ENCODE data around the gene DUOX2.

DNA sequence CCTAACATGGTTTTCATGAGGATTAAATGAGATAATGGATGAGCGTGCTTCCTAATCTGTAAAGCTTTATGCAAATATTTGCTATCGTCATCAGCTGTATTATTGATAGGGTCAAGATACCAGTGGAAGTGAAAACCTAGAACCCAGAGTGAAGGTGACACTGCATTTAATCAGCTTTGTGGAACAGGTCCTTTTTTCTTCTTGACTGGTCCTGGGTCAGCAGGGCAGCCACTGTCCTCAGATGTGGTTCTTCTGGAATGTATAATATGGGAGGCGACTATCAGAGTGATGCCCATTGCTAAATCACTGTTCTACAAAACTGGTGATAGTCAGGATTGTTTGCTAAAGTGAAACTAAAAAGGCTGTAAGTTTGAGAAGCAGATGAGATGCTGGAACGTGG, 49.6 kb downstream of the DUOX2 start:
- TF ChIP-seq, protein P1, sequence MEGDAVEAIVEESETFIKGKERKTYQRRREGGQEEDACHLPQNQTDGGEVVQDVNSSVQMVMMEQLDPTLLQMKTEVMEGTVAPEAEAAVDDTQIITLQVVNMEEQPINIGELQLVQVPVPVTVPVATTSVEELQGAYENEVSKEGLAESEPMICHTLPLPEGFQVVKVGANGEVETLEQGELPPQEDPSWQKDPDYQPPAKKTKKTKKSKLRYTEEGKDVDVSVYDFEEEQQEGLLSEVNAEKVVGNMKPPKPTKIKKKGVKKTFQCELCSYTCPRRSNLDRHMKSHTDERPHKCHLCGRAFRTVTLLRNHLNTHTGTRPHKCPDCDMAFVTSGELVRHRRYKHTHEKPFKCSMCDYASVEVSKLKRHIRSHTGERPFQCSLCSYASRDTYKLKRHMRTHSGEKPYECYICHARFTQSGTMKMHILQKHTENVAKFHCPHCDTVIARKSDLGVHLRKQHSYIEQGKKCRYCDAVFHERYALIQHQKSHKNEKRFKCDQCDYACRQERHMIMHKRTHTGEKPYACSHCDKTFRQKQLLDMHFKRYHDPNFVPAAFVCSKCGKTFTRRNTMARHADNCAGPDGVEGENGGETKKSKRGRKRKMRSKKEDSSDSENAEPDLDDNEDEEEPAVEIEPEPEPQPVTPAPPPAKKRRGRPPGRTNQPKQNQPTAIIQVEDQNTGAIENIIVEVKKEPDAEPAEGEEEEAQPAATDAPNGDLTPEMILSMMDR (IDR thresholded peaks at IDR 0.05) = no peak
- TF ChIP-seq POLR2A (IDR thresholded peaks at IDR 0.05) = no peak

All from testis (tissue), 2 donors.